K562 (cell line): ENCODE measurements around the gene CARM1. TPM values are rescaled to one million over a fixed set of nuclear protein-coding genes. Genes with fewer than 3 reads are reported as not detected.

ENCODE experiments used
- ATAC-seq: fragments of 200-7000 bp; cut with Tn5 transposase; 3 replicates; pipeline ENCODE4 v1.9.1; 2020; ENCODE audit warnings: moderate library complexity
- BruUV-seq: library from RNA; stranded (reverse); fragments of 400-500 nt; replicated peaks from 2 replicates; lab custom pipeline; 2021; lab: Mats Ljungman, UMichigan
- CTCF ChIA-PET: fragments of 300-600 bp; formaldehyde crosslinking; extraction: SDS; loops from one replicate; lab custom pipeline; 2021; ENCODE audit warnings: low intra/inter-chr PET ratio; lab: Yijun Ruan, JAX
- POLR2A ChIA-PET: fragments of 300-600, 350-650 bp; sonication (Branson Sonifier 250); formaldehyde crosslinking; extraction: SDS; loops from one replicate; lab custom pipeline; 2021; ENCODE audit warnings: antibody characterized with exemption, inconsistent platforms; lab: Yijun Ruan, JAX
- DNase-seq, 4 experiments: peaks; one replicate each; pipeline versions ENCODE4 v3.0.0 to v3.0.0-alpha.2; 2011 to 2018; ENCODE audit warnings: low spot score in 3 of 4, mixed read lengths in 3 of 4; ENCODE audit errors: extremely low read depth in 1 of 4
- FAIRE-seq: peaks from 2 replicates; lab custom pipeline; 2011; peaks lifted over from hg19 to GRCh38; lab: Jason Lieb, UNC
- H2AFZ ChIP-seq: 2 replicates; pipeline ENCODE4 v1.6.0; 2011; ENCODE audit warnings: low read depth, low read length, control low read depth, inconsistent platforms
- H3K27ac ChIP-seq: fragments of 200-600 bp; 3 replicates; pipeline ENCODE4 v1.8.0; 2011; ENCODE audit warnings: low read depth, mild to moderate bottlenecking, control low read depth, inconsistent platforms, low read length, moderate library complexity, mixed read lengths; ENCODE audit errors: extremely low read depth
- H3K27me3 ChIP-seq, 2 experiments: fragments of 300-600 bp in 1 of 2; 2 replicates in 1 of 2; 3 replicates in 1 of 2; pipeline versions ENCODE4 v1.6.0 to v1.8.0; 2011; ENCODE audit warnings: inconsistent platforms in 2 of 2, low read length in 2 of 2, mild to moderate bottlenecking in 1 of 2, mixed read lengths in 1 of 2, moderate library complexity in 1 of 2; ENCODE audit not compliant: control insufficient read depth in 2 of 2, insufficient read depth in 2 of 2
- H3K36me3 ChIP-seq: fragments of 300-600 bp; 3 replicates; pipeline ENCODE4 v1.8.0; 2011; ENCODE audit warnings: mild to moderate bottlenecking, low read length, inconsistent platforms; ENCODE audit not compliant: control insufficient read depth, insufficient read depth
- H3K4me1 ChIP-seq, 2 experiments: fragments of 200-600 bp in 1 of 2; replicated peaks in 1 of 2; 2 replicates in 1 of 2; 3 replicates in 1 of 2; pipeline versions ENCODE4 v1.5.1 to v1.8.0; 2011; ENCODE audit warnings: inconsistent platforms in 2 of 2, low read length in 2 of 2, mild to moderate bottlenecking in 1 of 2, mixed read lengths in 1 of 2, moderate library complexity in 1 of 2; ENCODE audit not compliant: control insufficient read depth in 2 of 2, insufficient read depth in 2 of 2
- H3K4me2 ChIP-seq: 2 replicates; pipeline ENCODE4 v1.6.1; 2011; ENCODE audit warnings: low read length, control low read depth, inconsistent platforms, mixed read lengths; ENCODE audit not compliant: insufficient read depth
- H3K4me3 ChIP-seq: fragments of 200-600 bp; sonication (generic), shearing (Covaris generic); 2 replicates; pipeline ENCODE4 v1.5.1; 2016; ENCODE audit warnings: control low read depth, inconsistent platforms
- H3K79me2 ChIP-seq: fragments of 200-600 bp; 3 replicates; pipeline ENCODE4 v1.8.0; 2011; ENCODE audit warnings: low read length, inconsistent platforms; ENCODE audit not compliant: control insufficient read depth, insufficient read depth
- H3K9ac ChIP-seq, 2 experiments: 2 replicates each; pipeline versions ENCODE4 v1.6.0 to v1.6.1; 2011; ENCODE audit warnings: low read depth in 2 of 2, low read length in 2 of 2, control low read depth in 1 of 2, inconsistent platforms in 1 of 2, mild to moderate bottlenecking in 1 of 2, mixed read lengths in 1 of 2; ENCODE audit not compliant: insufficient read depth in 1 of 2
- H3K9me1 ChIP-seq: one replicate; pipeline ENCODE4 v1.6.0; 2011; ENCODE audit warnings: inconsistent platforms, mild to moderate bottlenecking, low read length, moderate library complexity; ENCODE audit not compliant: control insufficient read depth, insufficient read depth
- H3K9me3 ChIP-seq: replicated peaks from 2 replicates; pipeline ENCODE4 v1.5.1; 2011; ENCODE audit warnings: low read depth, low read length, inconsistent platforms; ENCODE audit not compliant: control insufficient read depth, insufficient read depth
- H4K20me1 ChIP-seq: replicated peaks from 2 replicates; pipeline ENCODE4 v1.6.1; 2011; ENCODE audit warnings: low read length, inconsistent platforms, mixed read lengths; ENCODE audit not compliant: control insufficient read depth, insufficient read depth
- CHD1 ChIP-seq: fragments of 200-600 bp; sonication (generic); IDR thresholded peaks from one replicate; pipeline ENCODE4 v1.6.1; 2012; ENCODE audit warnings: mild to moderate bottlenecking, moderate library complexity, low read length, inconsistent platforms
- HNRNPLL ChIP-seq: fragments of 200-400 bp; formaldehyde crosslinking; IDR thresholded peaks from 2 replicates; pipeline ENCODE4 v1.6.1; 2017; ENCODE audit warnings: low read length, low read depth, mild to moderate bottlenecking; ENCODE audit not compliant: poor library complexity, severe bottlenecking
- KDM2B ChIP-seq: fragments of 250-450 bp; sonication (Bioruptor Pico); IDR thresholded peaks from 2 replicates; pipeline ENCODE4 v1.8.0; 2021; ENCODE audit warnings: mild to moderate bottlenecking, moderate library complexity
- MTA3 ChIP-seq: fragments of 450-650 bp; formaldehyde crosslinking; IDR thresholded peaks from 2 replicates; pipeline ENCODE4 v1.6.1; 2017; ENCODE audit warnings: mild to moderate bottlenecking, borderline replicate concordance
- RBM22 ChIP-seq: fragments of 200-400 bp; formaldehyde crosslinking; IDR thresholded peaks from 2 replicates; pipeline ENCODE4 v1.6.1; 2018; ENCODE audit warnings: low read length, low read depth; ENCODE audit not compliant: poor library complexity, severe bottlenecking
- SRSF7 ChIP-seq: fragments of 200-400 bp; formaldehyde crosslinking; optimal IDR thresholded peaks from 2 replicates; pipeline ENCODE3; 2017; ENCODE audit warnings: mild to moderate bottlenecking, low read depth, low read length
- USF1 ChIP-seq: sonication (generic); formaldehyde crosslinking; IDR thresholded peaks from 2 replicates; pipeline ENCODE4 v1.9.0; 2022; ENCODE audit warnings: mild to moderate bottlenecking, missing genetic modification reagents
- ZBTB33 ChIP-seq: sonication (generic); formaldehyde crosslinking; IDR thresholded peaks from 2 replicates; pipeline ENCODE4 v1.8.1; 2023; ENCODE audit warnings: mild to moderate bottlenecking, missing genetic modification reagents
- WGBS: fragments of 100-300 bp; shearing (Covaris generic); methylation state at CpG from one replicate; pipeline ENCODE4 v1.1.6; 2016; ENCODE audit warnings: low coverage, mixed read lengths; ENCODE audit not compliant: insufficient coverage; ENCODE audit errors: missing lambda C conversion rate; 5-methylcytosine and 5-hydroxymethylcytosine counted together
- in situ Hi-C: fragments of 300-500 bp; cut with MboI; formaldehyde crosslinking; loops from 4 replicates; pipeline ENCODE4 v1.15.0; 2018; ENCODE audit warnings: inconsistent platforms, mixed read lengths
- intact Hi-C: fragments of 100-400 bp; cut with micrococcal nuclease; formaldehyde crosslinking; loops from 2 replicates; pipeline ENCODE4 v1.14.2; 2022
- polyA plus RNA-seq, 8 experiments: library from polyadenylated mRNA; depleted of rRNA in 4 of 8; stranded (reverse) in 5 of 8; unstranded in 3 of 8; fragments of >200 nt; fragmentation: Nextera tagmentation in 2 of 8; fragmentation: Illumina TruSeq in 1 of 8; extraction: Ambion mirVana in 2 of 8; extraction: Trizol in 1 of 8; gene quantifications; 2 replicates each; pipeline versions ENCODE4 v1.2.1 to v1.2.3, GENCODE V29; 2011 to 2014; ENCODE audit warnings: inconsistent platforms in 1 of 8, missing spikeins in 1 of 8
- total RNA-seq, 7 experiments: library from RNA; depleted of rRNA in 6 of 7; stranded (reverse); fragments of >200 nt in 6 of 7; fragmentation: Illumina TruSeq in 2 of 7; extraction: Trizol in 2 of 7; gene quantifications; 2 replicates each; pipeline versions ENCODE4 v1.2.1 to v1.2.3, GENCODE V29; 2011 to 2021; ENCODE audit warnings: low replicate concordance in 1 of 7
- TF ChIP-seq, protein P1 (sequence below): fragments of 450-650 bp; formaldehyde crosslinking; IDR thresholded peaks from 2 replicates; pipeline ENCODE4 v1.4.0; 2020; ENCODE audit warnings: mild to moderate bottlenecking, moderate library complexity

CARM1 gene
- total and polyA plus RNA-seq, 9 of the 15 experiments (the other 6 are each of a cell fraction or from before 2014, with no cell fraction given): 0.36 to 86.0 (median 29.7) TPM

DNA sequence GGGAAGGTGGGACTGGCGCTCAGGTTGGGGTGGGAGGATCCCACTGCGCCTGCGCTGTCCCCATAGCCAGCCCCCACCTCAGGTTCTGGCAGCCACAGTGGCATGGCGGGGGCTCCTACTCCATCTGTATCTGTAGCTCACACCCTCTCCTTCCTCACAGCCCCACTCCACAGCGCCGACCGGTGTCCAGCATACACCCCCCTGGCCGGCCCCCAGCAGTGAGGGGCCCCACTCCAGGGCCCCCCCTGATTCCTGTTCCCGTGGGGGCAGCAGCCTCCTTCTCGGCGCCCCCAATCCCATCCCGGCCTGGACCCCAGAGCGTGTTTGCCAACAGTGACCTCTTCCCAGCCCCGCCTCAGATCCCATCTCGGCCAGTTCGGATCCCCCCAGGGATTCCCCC, 41.4 kb upstream of the CARM1 start:
- FAIRE-seq (no peak), ATAC-seq (no peak), DNase-seq (peak in 1 of 4 experiments; percentile 8)
- no peak overlapping the region for H3K4me2 ChIP-seq
- H4K20me1 ChIP-seq: peaks cover 2% of the 10 kb centered on the region; the same call in 1 of the 2 replicates
- no peaks in the 10 kb centered on the region for H3K27me3 ChIP-seq
- peak overlapping the region in 1 of 2 experiments; percentile 52; a peak in 2 of 4 replicates for H3K9ac ChIP-seq
- H2AFZ ChIP-seq: no peak overlapping the region
- no peak overlapping the region for H3K4me3 ChIP-seq
- in situ Hi-C loops (no loop called here), intact Hi-C loops (no loop called here)
- peaks cover 82% of the 10 kb centered on the region; the same call in 2 of the 3 replicates for H3K36me3 ChIP-seq
- POLR2A ChIA-PET: interaction anchor here (0.6 to 7.4 kb wide), 4 partner anchors 7 to 112 kb away, joined by 3 to 58 read pairs (median 3); partner anchors contain the start of gene DNM2
- no peak overlapping the region for H3K27ac ChIP-seq
- CTCF ChIA-PET: no interaction called here
- no peaks in the 10 kb centered on the region for H3K9me1 ChIP-seq
- no peaks in the 10 kb centered on the region for H3K9me3 ChIP-seq
- 91% methylated on average over 11 of the region's 16 CpGs for WGBS
- peaks cover 2% of the 10 kb centered on the region; the same call in 2 of the 3 replicates for H3K79me2 ChIP-seq
- TF ChIP-seq RBM22 (peak; percentile 72), MTA3 (no peak)
- no TSS peak for BruUV-seq
- H3K4me1 ChIP-seq: peaks cover 3 to 46% of the 10 kb centered on the region in 2 experiments; a peak in 4 of 5 replicates

DNA sequence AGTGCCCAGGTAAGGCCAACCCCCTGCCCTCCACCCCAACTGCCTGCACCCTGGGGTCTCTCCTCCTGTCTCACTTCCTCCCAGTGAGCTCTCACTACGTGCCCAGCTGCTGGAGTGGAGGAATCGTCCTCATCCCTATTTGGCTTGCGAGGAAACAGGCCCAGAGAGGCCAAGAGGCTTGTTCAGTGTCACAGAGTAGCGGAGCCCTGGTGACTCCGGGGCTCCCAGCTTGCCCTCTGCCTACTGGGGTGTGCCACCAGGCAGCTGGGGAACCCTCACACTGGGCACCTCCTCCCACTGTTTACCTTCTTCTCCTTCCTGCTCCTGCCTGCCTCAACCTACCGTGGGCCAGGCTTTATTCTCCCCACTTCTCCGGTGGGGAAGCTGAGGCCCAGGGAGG, 41.0 kb upstream of the CARM1 start:
- Histone ChIP-seq H3K4me3 (no peak overlapping the region), H3K4me1 (peaks cover 4 to 50% of the 10 kb centered on the region in 2 experiments; a peak in 4 of 5 replicates), H3K36me3 (peaks cover 82% of the 10 kb centered on the region; the same call in 2 of the 3 replicates), H3K9ac (peak overlapping the region in 1 of 2 experiments; percentile 52; a peak in 2 of 4 replicates), H2AFZ (no peak overlapping the region), H3K9me1 (no peaks in the 10 kb centered on the region), H4K20me1 (peaks cover 6% of the 10 kb centered on the region; the same call in 1 of the 2 replicates), H3K27me3 (no peaks in the 10 kb centered on the region), H3K27ac (no peak overlapping the region), H3K4me2 (no peak overlapping the region), H3K79me2 (peaks cover 7% of the 10 kb centered on the region; the same call in 2 of the 3 replicates), H3K9me3 (no peaks in the 10 kb centered on the region)
- CTCF ChIA-PET: no interaction called here
- TF ChIP-seq, protein P1, sequence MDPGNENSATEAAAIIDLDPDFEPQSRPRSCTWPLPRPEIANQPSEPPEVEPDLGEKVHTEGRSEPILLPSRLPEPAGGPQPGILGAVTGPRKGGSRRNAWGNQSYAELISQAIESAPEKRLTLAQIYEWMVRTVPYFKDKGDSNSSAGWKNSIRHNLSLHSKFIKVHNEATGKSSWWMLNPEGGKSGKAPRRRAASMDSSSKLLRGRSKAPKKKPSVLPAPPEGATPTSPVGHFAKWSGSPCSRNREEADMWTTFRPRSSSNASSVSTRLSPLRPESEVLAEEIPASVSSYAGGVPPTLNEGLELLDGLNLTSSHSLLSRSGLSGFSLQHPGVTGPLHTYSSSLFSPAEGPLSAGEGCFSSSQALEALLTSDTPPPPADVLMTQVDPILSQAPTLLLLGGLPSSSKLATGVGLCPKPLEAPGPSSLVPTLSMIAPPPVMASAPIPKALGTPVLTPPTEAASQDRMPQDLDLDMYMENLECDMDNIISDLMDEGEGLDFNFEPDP: no peak
- TF ChIP-seq ZBTB33 (CRISPR knock-in tag) (no peak), KDM2B (no peak), SRSF7 (no peak), HNRNPLL (no peak), CHD1 (no peak), USF1 (CRISPR knock-in tag) (no peak)
- 87% methylated on average over 6 of the region's 7 CpGs for WGBS
- intact Hi-C loops (no loop called here), in situ Hi-C loops (no loop called here)
- no peak for FAIRE-seq
- no peak for DNase-seq
- POLR2A ChIA-PET: interaction anchor here (0.6 to 7.4 kb wide), 4 partner anchors 8 to 64 kb away, joined by 3 to 58 read pairs (median 6); no protein-coding TSS in a partner anchor
- no peak for ATAC-seq
- no TSS peak for BruUV-seq
